GM21717 (cell line): ENCODE measurements around the gene STK32A.

ENCODE experiments used
- ATAC-seq: cut with Tn5 transposase; IDR thresholded peaks from one replicate; pipeline ENCODE4 v1.9.1; 2021; ENCODE audit warnings: mild to moderate bottlenecking, moderate library complexity; ENCODE audit not compliant: unreplicated experiment

The STK32A gene

GRCh38 chr5:147412561-147412960, 177.7 kb downstream of the STK32A start:
- ATAC-seq, result no peak

GRCh38 chr5:147413266-147413665, 178.4 kb downstream of the STK32A start:
- no peak for ATAC-seq

- no peak for ATAC-seq
Measured at GRCh38 chr5:147415651-147416050, 180.8 kb downstream of the STK32A start.

- ATAC-seq, result no peak
Measured at GRCh38 chr5:147417135-147417813, 182.4 kb downstream of the STK32A start.

- ATAC-seq, result no peak
Measured at GRCh38 chr5:147418613-147419012, 183.8 kb downstream of the STK32A start.

GRCh38 chr5:147426640-147427327, 192.0 kb downstream of the STK32A start:
- ATAC-seq, result no peak

GRCh38 chr5:147427521-147428401, 192.9 kb downstream of the STK32A start:
- no peak for ATAC-seq

- no peak for ATAC-seq
Measured at GRCh38 chr5:147430628-147431027, 195.8 kb downstream of the STK32A start.

- ATAC-seq, result no peak
Measured at GRCh38 chr5:147431586-147431985, 196.8 kb downstream of the STK32A start.

- no peak for ATAC-seq
Measured at GRCh38 chr5:147432323-147432722, 197.5 kb downstream of the STK32A start.

- ATAC-seq, result no peak
Measured at GRCh38 chr5:147434049-147434448, 199.2 kb downstream of the STK32A start.

- ATAC-seq, result no peak
Measured at GRCh38 chr5:147436596-147436995, 201.8 kb downstream of the STK32A start.

GRCh38 chr5:147437161-147437596, 202.4 kb downstream of the STK32A start:
- ATAC-seq, result no peak
